MM.1S (cell line): Measurements from ENCODE around the gene CD52.

ENCODE experiments used
- EZH2 ChIP-seq: fragments of 300-600 bp; sonication (generic); optimal IDR thresholded peaks from 2 replicates; pipeline ENCODE3; 2017; ENCODE audit warnings: low read depth, mild to moderate bottlenecking, antibody characterized with exemption, low read length, mixed read lengths
- TF ChIP-seq, protein P1 (sequence below): fragments of 300-600 bp; sonication (generic); IDR thresholded peaks from 2 replicates; pipeline ENCODE4 v1.5.1; 2016; ENCODE audit warnings: antibody characterized with exemption, low read length, mixed read lengths

GRCh38 chr1:26346274-26347033 lies 28.7 kb downstream of the CD52 start:
- TF ChIP-seq, protein P1, sequence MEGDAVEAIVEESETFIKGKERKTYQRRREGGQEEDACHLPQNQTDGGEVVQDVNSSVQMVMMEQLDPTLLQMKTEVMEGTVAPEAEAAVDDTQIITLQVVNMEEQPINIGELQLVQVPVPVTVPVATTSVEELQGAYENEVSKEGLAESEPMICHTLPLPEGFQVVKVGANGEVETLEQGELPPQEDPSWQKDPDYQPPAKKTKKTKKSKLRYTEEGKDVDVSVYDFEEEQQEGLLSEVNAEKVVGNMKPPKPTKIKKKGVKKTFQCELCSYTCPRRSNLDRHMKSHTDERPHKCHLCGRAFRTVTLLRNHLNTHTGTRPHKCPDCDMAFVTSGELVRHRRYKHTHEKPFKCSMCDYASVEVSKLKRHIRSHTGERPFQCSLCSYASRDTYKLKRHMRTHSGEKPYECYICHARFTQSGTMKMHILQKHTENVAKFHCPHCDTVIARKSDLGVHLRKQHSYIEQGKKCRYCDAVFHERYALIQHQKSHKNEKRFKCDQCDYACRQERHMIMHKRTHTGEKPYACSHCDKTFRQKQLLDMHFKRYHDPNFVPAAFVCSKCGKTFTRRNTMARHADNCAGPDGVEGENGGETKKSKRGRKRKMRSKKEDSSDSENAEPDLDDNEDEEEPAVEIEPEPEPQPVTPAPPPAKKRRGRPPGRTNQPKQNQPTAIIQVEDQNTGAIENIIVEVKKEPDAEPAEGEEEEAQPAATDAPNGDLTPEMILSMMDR = no peak
- no peak for TF ChIP-seq EZH2
